ENCODE data around the gene TMEM132C. TPM values are rescaled to one million over a fixed set of nuclear protein-coding genes. Genes with fewer than 3 reads are reported as not detected.
"Not testable (repeated sequence)": the region's sequence is repeated elsewhere in the genome, so short reads cannot be mapped to it uniquely, and the experiment has no call there.

The TMEM132C gene
- total RNA-seq (2014; rRNA removed; shearing (Covaris generic)), result not detected in 2 replicates

DNA sequence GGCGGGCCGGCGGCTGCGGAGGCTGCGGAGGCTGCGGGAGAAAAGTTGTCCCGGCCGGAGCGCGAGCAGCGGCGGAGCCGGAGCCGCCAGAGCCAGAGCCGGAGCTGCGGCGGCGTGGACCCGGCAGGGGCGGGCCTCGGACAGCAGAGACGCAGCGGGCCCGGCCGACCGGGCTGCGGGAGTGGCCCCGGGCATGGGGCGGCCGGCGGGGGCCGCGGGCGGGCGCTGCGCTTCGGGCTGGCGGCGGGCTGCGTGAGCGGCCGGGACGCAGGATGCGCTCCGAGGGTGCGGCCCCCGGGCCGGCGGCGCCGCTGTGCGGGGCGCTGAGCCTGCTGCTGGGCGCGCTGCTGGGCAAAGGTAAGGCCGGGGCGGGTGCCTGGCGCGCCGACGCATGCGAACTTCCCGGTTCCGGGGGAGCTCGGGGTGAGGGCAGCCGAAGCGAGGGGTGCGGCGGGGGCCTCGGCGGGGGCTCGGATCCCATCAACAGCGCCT lies at the start of gene TMEM132C:
TSS of gene TMEM132C (plus strand) at position 40 of the 492 bp plus-strand sequence. CDS start at position 273, 233 bp downstream.
- DNase-seq (ENCODE audit: low spot score), result no peak

DNA sequence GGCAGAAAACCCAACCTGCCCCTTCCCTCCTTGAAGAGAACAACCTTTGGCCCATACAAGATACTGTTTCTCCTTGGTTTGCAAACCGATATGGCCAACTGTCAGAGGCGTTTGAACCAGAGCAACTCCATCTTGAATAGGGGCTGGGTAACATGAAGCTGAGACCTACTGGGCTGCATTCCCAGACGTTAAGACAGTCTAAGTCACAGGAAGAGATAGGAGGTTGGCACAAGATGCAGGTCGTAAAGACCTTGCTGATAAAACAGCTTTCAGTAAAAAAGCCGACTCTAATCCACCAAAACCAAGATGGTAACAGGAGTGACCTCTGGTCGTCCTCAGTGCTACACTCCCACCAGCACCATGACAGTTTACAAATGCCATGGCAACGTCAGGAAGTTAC lies 42.7 kb upstream of the TMEM132C start:
- DNase-seq (ENCODE audit: low spot score), result no peak

DNA sequence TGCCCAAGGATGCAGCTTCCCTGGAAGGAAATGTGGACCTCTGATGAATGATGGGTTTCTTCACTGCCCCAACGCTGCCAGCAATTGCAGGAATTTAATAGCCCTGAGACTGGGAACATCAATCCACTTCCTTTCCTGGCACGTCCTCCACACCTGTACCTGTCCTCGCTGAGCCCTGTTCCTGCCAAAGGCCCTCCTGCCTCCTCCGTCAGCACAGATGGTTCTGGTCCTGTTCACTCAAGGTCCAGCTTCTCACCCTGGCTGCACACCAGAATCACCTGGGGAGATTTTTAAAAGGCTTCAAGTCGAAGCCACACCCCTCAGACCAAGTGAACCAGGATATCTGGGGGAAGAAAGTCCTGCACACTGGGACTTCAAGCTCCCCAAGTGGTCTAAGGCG lies 38.4 kb upstream of the TMEM132C start:
- DNase-seq (ENCODE audit: low spot score), result no peak

DNA sequence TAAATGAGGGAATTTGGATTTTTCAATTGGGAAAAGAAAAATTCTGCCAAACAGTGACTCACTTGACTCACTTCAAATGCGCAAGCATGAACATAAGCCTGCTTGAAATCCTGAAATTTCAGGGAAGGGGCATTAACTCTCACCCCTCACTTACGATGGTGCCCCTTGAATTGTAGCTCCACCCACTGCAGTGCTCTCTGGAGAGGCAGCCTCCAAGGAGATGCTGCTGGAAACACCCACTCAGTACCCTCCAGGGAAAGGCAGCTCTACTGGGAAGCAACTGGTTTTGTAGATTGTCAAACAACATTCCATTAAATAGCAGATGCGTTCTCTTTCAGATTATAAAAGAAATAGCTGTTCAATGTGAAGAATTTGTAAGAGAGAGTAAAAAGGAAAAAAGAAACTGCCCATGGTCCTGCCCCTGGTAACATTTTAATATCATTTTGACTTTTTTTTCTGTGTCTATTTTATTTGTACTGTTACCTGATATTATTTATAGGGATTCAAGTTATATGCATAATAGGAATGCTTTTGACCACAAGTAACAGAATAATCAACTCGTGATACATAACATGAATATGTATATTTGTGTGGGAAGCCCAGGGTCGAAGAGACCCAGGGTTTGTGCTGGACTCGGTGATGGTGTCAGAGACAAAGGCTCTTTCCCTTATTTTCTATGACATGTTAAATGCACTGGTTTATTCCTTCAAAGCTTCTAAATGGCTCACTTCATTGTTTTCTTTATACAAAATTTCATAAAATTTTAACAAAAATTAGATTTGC lies 31.1 kb upstream of the TMEM132C start:
- no peak for DNase-seq (ENCODE audit: low spot score)

DNA sequence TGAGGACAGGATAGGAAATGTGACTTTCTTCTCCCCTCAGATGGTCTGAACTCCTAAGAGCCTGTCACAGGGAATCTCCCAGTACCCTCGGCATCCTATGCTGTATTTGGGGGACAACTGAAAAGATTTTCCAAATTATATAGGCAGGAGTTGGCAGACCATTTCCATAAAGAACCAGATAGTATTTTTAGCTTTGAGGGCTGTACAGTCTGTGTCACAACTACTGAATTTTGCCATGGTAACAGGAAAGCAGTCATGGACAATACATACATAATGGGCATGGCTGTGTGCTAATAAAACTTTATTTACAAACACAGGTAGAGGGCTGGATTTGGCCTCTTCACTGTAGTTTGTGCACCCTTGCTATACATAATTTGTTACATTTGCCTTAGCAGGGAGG lies 30.4 kb upstream of the TMEM132C start:
- no peak for DNase-seq (ENCODE audit: low spot score)

DNA sequence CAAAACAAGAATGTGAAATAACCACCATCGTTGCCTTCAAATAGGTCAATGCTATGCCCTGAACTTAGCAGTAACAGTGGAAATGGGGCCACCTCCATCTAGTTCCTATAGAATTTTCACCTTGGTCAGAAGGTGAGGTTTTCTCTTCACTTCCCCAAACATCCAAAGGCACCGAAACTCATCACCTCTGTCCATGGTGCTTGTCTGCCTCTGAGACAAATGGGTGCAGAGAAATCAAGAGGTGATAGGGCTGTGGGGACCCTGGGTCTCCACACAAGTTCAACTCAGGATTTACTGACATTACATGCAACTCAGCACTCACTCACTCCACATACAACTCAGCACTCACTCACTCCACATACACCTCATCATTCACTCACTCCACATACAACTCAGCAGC lies 26.2 kb upstream of the TMEM132C start:
- no peak for DNase-seq (ENCODE audit: low spot score)

DNA sequence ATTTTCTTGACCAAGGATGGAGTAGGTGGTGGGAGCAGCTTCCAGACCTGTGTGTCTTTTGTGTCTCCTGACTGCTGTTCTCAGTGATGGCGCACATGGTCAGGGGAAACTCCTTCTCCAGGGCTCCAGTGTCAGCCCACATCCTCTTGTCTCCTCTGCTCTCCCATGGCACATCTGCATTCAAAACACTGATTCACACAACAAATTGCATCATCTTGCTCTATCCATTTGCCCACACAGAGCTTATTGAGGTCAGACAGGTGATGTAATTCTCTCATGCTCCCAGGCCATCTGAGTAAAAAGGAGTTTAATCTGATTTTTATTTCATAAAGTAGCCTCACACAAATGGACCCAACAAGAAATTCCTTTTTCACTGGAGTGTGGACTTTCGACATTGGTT lies 21.8 kb upstream of the TMEM132C start:
- DNase-seq (ENCODE audit: low spot score), result no peak

DNA sequence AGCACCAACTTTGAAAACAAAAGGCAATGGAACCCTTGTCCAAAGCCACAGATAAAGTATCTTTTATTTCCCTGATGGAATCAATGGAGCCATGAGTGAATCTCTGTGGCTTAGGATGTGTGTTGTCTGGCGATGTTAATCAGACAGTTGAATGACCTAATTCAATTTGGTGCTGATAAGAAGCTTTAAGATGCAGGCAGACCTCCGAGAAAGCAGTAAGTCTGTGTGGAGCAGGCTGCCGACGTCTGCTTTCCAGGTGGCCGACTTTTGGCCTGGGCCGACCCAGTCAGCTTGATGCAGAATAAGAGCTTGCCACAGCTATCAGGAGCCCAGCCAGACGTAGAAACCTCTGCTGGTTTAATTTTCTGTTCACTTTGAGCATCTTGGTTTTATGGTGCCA lies 21.1 kb upstream of the TMEM132C start:
- DNase-seq (ENCODE audit: low spot score), result no peak

DNA sequence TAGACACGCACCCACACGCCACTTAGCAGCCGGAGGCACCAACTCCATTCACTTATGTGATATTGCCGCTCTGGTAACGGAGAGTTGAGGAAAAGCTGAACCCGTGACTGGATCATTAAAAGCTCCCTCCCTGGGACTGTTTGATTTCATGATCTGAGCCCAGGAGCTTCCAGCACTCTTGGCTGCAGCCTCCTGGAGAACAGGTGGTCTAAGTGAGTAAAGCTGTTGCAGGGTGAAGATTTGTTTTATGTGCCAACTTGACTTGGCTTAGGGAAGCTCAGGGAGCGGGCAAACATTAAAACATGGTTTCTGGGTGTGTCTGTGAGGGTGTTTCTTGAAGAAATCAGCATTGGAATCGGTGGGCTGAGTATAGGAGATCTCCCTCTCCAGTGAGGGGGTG lies 16.9 kb upstream of the TMEM132C start:
- DNase-seq (ENCODE audit: low spot score), result no peak

DNA sequence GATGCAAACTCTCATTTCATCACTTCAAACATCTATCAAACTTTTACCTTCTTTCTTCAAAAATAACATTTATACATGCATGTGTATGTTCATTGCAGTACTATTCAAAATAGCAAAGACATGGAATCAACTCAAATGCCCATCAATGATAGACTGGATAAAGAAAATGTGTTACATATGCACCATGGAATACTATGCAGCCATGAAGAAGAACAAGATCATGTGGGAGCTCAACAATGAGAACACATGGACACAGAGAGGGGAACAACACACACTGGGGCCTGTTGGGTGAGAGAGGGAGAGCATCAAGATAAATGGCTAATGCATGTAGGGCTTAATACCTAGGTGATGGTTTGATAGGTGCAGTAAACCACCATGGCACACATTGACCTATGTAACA lies 13.1 kb upstream of the TMEM132C start:
- not testable (repeated sequence) for DNase-seq (ENCODE audit: low spot score)

DNA sequence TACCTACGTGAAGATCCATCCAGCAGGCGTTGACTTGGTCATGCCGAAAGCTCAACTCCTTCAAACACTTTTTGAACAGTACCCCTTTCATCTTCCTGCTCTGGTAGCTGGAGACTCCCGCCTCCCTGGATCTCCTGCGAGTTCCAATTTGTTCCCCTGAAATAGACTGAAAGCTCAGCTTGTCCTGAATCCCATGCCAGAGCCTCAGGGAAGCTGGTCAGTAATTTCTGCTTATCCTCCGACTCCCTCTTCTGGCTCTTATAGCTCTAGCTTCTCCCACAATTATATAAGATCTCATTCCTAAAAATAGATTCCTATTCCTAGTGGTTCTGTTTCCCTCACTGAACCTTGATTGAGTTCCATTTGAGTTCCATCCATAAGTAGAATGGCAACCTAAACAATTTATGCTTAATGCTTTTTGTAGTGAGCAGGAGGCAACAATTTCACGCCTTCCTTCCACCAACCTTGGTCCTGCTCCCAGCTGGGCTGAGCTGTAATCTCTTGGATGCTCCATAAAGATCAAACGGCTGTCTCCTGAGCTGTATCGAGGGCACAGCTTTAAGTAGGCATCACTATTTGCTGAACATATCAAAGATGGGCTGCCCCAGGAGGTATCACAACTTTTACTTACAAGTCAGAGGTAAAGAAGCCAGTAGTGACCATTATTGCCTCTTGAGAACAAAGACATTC lies 8.0 kb upstream of the TMEM132C start:
- no peak for DNase-seq (ENCODE audit: low spot score)

DNA sequence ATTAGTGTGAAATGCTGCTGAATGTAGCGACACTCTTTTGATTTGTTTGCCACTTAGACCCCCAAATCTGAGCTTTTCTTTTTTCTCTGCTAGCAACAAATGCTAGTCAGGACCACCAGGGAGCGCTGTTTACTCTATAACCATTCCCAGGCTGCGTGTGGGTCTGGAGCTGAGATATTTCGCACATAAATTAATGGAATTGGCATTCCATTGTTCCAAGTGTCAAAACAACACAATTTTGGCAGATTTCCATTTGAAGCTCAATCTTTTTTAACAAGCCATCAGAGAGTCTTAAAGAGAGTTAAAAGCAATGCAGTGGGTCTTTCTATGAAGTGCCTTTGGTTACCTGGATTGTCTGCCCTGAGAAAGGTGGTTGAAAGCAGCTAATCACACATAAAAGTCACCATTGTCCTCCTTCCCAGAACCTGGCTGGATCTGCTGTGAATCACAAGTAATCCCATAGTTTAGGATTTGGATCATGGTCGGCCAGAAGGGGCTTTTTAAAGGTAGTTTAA lies 7.4 kb upstream of the TMEM132C start:
- peak; percentile 52 for DNase-seq (ENCODE audit: low spot score)

DNA sequence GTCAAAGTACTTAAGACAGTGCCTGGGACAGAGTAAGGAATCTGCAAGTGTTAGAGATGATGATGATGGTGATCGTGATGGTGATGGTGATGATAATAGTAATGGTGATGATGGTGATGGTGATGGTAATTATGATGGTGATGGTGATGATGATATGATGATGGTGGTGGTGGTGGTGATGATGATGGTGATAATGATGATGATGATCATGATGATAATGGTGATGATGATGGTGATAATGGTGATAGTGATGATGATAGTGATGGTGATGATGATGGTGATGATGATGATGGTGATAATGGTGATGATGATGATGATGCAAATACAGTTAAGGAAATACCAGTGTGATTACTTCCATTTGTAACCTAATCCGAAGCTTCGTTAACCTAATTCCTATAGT lies 5.2 kb upstream of the TMEM132C start:
- no peak for DNase-seq (ENCODE audit: low spot score)

DNA sequence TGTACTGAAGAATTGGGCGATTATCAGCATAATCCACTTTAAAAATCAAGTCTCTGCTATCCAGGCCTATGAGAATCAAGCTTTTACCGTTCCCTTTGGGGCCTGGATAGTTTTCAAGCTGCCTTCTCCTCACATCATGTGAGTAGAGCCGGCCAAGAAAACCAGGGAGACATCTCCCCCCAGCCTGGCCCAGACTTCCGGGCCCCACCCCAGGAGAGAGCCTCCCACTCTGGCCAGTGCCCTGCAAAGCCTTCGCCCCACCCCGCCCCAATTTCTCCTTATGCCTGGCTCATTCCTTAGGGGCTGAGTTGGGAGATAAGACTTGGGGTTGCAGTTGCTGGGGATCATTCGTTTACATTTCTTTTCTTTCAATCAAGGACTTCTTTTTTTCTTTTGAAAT lies 1.4 kb upstream of the TMEM132C start:
- no peak for DNase-seq (ENCODE audit: low spot score)

DNA sequence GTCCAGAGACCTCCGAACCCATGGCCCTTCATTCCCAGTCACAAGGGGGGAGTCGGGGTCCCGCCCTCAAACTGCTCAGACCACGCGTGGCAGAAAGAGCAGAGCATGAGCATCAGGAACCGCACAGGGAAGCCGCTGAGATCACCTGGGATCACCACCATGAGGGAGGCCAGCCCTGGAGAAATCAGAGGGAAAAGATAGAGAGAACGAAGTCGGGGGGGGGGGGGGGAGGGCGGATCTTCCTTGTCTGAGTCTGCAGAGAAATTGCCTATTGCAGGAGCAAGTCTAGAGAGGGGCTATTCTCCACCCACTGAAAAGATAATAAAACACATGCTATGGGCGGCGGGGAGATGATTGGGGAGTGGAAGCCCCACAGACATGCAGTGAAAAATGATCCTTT lies 884 bp upstream of the TMEM132C start:
- DNase-seq (ENCODE audit: low spot score), result no peak

DNA sequence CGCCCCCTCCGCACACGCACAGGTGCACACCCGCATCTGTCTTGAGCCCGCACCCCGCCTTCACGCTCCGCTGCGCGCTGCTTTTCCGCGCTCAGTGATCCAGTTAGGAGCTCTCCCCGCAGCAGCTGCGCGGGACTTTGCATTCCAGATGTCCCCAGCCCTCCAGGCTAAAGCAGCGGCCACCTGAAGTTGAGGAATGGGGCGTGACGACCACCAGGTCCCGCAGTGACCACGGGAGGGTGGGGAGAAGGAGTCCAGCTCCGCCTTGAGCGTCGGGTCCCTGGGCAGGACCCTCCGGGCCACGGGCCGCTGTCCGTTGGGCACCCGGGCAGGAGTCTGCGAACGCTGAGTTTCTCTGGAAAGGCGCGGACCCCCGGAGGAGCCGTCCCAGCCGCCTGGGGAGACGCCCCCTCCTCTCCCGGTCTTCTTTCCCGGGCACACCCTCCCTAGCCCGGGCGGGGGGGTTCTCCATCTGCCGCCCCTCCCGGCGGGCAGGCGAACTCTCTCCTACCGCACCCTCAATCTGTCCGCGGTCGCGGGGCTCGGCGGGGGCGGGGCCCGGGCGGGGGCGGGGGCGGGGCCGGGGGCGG lies 334 bp upstream of the TMEM132C start:
- DNase-seq (ENCODE audit: low spot score), result no peak

DNA sequence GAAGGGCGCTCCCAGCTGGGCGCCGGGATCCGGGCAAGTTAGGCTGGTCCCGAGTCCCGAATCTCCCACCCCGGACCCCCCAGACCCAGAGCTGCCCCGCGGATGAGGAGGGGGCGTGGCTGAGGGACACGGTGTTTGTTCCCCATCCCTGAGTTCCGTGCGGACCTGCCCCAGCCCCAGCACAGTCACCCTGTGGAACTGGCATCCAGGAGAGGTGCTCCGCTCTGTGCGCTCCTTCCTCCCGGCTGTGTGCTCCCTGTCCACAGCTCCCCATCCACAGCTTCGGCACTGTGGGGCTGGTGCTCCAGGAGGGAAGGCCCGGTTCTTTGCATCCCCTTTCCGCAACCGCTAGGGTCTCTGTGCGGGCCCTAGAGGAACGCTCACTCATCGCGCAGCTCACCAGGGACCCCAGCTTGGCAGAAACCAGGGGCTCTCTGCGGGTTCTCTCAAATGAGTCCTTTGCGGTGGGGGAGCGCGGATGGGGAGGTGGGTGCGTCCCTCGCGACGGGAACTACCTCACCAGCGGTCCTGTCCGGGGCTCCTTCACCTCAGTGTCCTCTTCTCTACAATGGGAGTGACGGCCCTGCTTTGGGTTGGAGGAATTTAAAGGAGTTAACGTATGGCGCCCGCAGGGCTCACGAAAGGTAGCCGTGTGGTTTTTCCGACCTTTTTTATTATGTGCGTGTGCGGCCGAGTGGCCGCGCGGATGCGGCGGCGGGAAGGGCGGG lies 845 bp downstream of the TMEM132C start:
- no peak for DNase-seq (ENCODE audit: low spot score)

DNA sequence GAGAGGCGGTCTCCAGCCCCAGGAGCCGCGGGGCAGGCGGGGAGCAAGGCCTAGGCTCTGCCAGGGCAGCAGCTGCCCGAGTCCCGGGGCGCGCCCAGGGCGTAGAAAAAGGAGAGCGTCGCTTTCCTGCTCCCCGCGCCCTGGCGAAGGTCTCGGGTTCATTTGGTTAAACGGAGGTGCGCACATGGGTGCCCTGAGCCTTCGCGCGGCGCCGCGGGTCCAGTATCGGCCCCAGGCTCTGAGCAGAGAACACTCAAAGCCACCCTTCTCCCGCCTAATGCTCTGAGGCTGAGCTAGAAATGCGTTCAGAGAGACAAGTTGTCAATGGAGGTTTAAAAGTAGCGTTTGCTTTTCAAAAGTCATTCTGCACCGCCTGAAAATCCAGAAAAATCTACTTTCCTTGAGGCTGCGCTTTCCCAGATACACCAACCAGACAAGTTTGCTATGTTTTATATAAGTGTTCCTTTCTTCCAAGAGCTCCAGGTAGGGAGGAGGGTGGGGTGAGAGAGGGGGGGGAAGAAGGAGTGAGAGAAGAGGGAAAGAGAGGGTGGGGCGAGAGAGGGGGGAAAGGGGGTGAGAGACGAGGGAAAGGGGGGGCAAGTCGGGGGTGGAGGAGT lies 1.5 kb downstream of the TMEM132C start:
- DNase-seq (ENCODE audit: low spot score), result no peak

DNA sequence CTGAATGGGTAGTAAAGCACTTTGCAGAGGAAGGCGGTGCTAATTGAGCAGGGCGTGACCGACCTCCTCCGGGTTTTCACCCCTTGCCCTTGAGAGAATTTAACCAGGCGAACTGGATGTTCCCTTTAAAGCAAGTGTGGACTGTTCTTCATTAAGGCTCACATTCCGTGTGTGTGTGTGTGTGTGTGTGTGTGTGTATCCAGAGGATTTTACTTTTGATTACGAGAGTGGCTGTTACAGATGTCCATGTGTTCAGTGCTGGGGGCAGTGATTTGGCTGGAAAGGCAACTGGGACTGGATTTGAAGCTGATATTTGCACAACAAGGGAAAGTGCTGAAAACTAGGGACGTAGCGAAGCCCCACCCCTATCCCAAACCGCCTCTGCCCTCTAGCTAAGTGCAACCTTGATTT lies 2.2 kb downstream of the TMEM132C start:
- no peak for DNase-seq (ENCODE audit: low spot score)

DNA sequence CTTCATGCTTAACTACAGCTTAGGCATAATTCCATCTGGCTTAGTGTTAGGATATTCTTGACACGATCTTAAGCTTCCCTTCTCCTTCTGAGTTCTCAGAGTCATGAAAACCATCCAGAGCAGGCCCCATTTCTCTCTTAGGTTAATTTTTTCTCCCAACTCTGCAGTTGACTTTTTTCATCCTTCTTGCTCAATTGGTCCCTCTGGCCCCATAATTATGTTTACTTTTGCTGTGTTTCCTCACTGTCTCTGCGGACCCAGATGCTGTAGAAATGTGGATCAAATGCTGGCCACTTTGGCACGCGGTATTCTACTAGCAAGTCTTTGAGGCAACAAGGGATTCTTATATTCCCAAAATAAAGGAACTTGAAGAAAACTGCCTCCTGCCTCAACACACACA lies 9.5 kb downstream of the TMEM132C start:
- DNase-seq (ENCODE audit: low spot score), result no peak

DNA sequence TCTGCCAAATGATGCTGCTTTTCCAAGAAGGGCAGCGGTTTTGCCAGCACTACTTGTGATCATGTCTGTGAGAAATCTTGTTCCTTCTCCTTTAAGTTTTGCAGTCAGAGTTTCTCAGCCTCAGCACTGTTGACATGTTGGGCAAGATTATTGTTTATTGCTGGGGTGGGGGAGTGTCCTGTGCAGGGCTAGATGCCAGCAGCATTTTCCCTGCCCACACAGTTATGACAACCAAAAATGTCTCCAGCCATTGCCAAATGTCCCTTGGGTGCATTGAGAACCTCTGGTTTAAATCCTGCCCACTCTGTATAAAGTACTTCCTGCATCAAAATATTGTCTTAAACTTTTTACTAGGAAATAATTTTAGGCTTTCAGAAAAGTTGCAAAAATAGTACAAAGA lies 20.0 kb downstream of the TMEM132C start:
- DNase-seq (ENCODE audit: low spot score), result no peak

Measured in HT-29 (cell line).